ENCODE data around the gene MTMR6.

The MTMR6 gene

DNA sequence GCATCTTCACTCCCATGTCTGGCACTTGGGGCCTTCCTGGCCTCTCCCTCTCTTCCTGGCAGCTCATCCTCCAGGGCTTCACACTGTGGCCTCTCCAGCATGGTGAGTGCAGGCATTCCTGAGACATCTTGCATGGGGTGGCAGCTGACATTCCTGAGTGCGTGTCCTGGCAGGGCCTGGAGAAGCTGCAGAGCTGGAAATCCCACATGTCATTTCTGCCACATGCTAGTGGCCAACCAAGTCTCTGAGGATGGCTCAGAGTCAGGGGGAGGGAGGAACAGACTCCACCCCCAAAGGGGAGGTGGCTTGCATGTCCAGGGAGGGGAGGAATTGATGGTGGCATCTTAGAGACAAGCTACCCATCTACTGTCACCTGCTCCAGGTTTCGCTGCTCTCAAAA lies 73.6 kb downstream of the MTMR6 start:
- H2AFZ ChIP-seq (ENCODE audit: low read length) = no peak overlapping the region
- no peak overlapping the region for H3K9ac ChIP-seq (ENCODE audit: low read depth, low read length, poor library complexity, severe bottlenecking)
- H3F3A ChIP-seq (ENCODE audit: low read depth) = no peaks in the 10 kb centered on the region
- H4K20me1 ChIP-seq (ENCODE audit: insufficient read depth, low read length, poor library complexity, severe bottlenecking) = no peaks in the 10 kb centered on the region
- no peaks in the 10 kb centered on the region for H3K9me3 ChIP-seq (ENCODE audit: insufficient read depth, low read depth, low read length)
- H3K4me1 ChIP-seq (ENCODE audit: insufficient read depth, low read length, poor library complexity, severe bottlenecking) = no peaks in the 10 kb centered on the region
- H3K4me2 ChIP-seq (ENCODE audit: low read depth, low read length, poor library complexity, severe bottlenecking) = no peak overlapping the region
- TF ChIP-seq EZH2phosphoT487 (IDR thresholded peaks at IDR 0.05; ENCODE audit: borderline replicate concordance) = no peak
- no peak for TF ChIP-seq CTCF (conservative IDR thresholded peaks at IDR 0.05; ENCODE audit: low read length)
- H3K36me3 ChIP-seq (ENCODE audit: insufficient read depth, low read length) = no peaks in the 10 kb centered on the region
- H3K4me3 ChIP-seq (ENCODE audit: low read length, poor library complexity, severe bottlenecking) = no peak overlapping the region
- H3K9me2 ChIP-seq (replicated peaks; ENCODE audit: low read depth, low read length) = no peaks in the 10 kb centered on the region
- H3K27me3 ChIP-seq (ENCODE audit: insufficient read depth, low read length, poor library complexity, severe bottlenecking) = no peaks in the 10 kb centered on the region
- H3K79me2 ChIP-seq (ENCODE audit: insufficient read depth, low read length) = no peaks in the 10 kb centered on the region

GRCh38 chr13:25210842-25211569 lies 76.3 kb downstream of the MTMR6 start:
- Histone ChIP-seq H2AFZ (ENCODE audit: low read length) (no peak overlapping the region), H4K20me1 (ENCODE audit: insufficient read depth, low read length, poor library complexity, severe bottlenecking) (no peaks in the 10 kb centered on the region), H3K4me3 (ENCODE audit: low read length, poor library complexity, severe bottlenecking) (no peak overlapping the region), H3F3A (ENCODE audit: low read depth) (no peaks in the 10 kb centered on the region), H3K27me3 (ENCODE audit: insufficient read depth, low read length, poor library complexity, severe bottlenecking) (no peaks in the 10 kb centered on the region), H3K4me2 (ENCODE audit: low read depth, low read length, poor library complexity, severe bottlenecking) (no peak overlapping the region), H3K79me2 (ENCODE audit: insufficient read depth, low read length) (no peaks in the 10 kb centered on the region), H3K4me1 (ENCODE audit: insufficient read depth, low read length, poor library complexity, severe bottlenecking) (no peaks in the 10 kb centered on the region), H3K36me3 (ENCODE audit: insufficient read depth, low read length) (no peaks in the 10 kb centered on the region), H3K9me2 (replicated peaks; ENCODE audit: low read depth, low read length) (no peaks in the 10 kb centered on the region), H3K9me3 (ENCODE audit: insufficient read depth, low read depth, low read length) (no peaks in the 10 kb centered on the region), H3K9ac (ENCODE audit: low read depth, low read length, poor library complexity, severe bottlenecking) (no peak overlapping the region)
- no peak for TF ChIP-seq EZH2phosphoT487 (IDR thresholded peaks at IDR 0.05; ENCODE audit: borderline replicate concordance)
- no peak for TF ChIP-seq CTCF (conservative IDR thresholded peaks at IDR 0.05; ENCODE audit: low read length)

- no peaks in the 10 kb centered on the region for H3K27me3 ChIP-seq (ENCODE audit: insufficient read depth, low read length, poor library complexity, severe bottlenecking)
- no peak overlapping the region for H3K4me3 ChIP-seq (ENCODE audit: low read length, poor library complexity, severe bottlenecking)
- H4K20me1 ChIP-seq (ENCODE audit: insufficient read depth, low read length, poor library complexity, severe bottlenecking) = no peaks in the 10 kb centered on the region
- no peaks in the 10 kb centered on the region for H3K9me2 ChIP-seq (replicated peaks; ENCODE audit: low read depth, low read length)
- H3K36me3 ChIP-seq (ENCODE audit: insufficient read depth, low read length) = no peaks in the 10 kb centered on the region
- no peak overlapping the region for H3K4me2 ChIP-seq (ENCODE audit: low read depth, low read length, poor library complexity, severe bottlenecking)
- no peak overlapping the region for H3K9ac ChIP-seq (ENCODE audit: low read depth, low read length, poor library complexity, severe bottlenecking)
- H2AFZ ChIP-seq (ENCODE audit: low read length) = no peak overlapping the region
- H3K9me3 ChIP-seq (ENCODE audit: insufficient read depth, low read depth, low read length) = no peaks in the 10 kb centered on the region
- H3K4me1 ChIP-seq (ENCODE audit: insufficient read depth, low read length, poor library complexity, severe bottlenecking) = no peaks in the 10 kb centered on the region
- TF ChIP-seq EZH2phosphoT487 (IDR thresholded peaks at IDR 0.05; ENCODE audit: borderline replicate concordance) = no peak
- TF ChIP-seq CTCF (conservative IDR thresholded peaks at IDR 0.05; ENCODE audit: low read length) = no peak
- H3F3A ChIP-seq (ENCODE audit: low read depth) = no peaks in the 10 kb centered on the region
- H3K79me2 ChIP-seq (ENCODE audit: insufficient read depth, low read length) = no peaks in the 10 kb centered on the region
Observed at GRCh38 chr13:25207291-25207810, 79.9 kb downstream of the MTMR6 start.
